Stomach (tissue), 4 donors: ENCODE data around the gene MEPE.

Source experiments
- POLR2A ChIP-seq, 4 donors: fragments of 450-650 bp; IDR thresholded peaks; one replicate each; pipeline ENCODE4 v1.6.1; 2016; ENCODE audit warnings: antibody characterized with exemption in 4 of 4, control low read depth in 2 of 4, mild to moderate bottlenecking in 1 of 4, moderate library complexity in 1 of 4
- POLR2AphosphoS5 ChIP-seq, 3 donors: sonication (generic); formaldehyde crosslinking; IDR thresholded peaks; one replicate each; pipeline ENCODE4 v1.6.1; 2016; ENCODE audit warnings: antibody characterized with exemption in 3 of 3
- TF ChIP-seq, protein P1 (sequence below), 7 experiments: fragments of 450-650 bp in 4 of 7; fragments of 200-600 bp in 3 of 7; sonication (generic) in 3 of 7; IDR thresholded peaks; one replicate each; pipeline ENCODE4 v1.5.1; 2016 to 2019; ENCODE audit warnings: antibody characterized with exemption in 7 of 7, control low read depth in 2 of 7, mild to moderate bottlenecking in 1 of 7

DNA sequence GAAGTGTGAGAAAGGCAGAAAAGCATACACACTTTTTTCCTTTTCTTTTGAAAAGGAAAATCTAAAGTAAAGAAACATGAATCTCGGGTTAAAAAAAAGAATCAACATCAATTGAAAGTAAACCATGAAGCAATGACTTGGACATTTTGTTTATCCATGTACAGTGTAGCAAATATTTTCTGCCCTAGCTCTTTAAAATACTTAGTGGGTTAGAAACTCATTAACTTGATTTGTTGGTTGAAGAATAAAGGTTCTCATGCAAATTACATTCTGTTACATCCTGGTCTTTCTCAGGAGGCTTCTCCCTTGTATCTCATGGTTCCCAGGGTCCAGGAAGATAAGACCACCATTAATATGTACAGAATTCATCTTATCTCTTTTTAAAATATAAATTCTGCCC, 9.0 kb upstream of the MEPE start:
- TF ChIP-seq POLR2A (IDR thresholded peaks at IDR 0.05) = no peak
- TF ChIP-seq POLR2AphosphoS5 (IDR thresholded peaks at IDR 0.05) = no peak
- TF ChIP-seq, protein P1, sequence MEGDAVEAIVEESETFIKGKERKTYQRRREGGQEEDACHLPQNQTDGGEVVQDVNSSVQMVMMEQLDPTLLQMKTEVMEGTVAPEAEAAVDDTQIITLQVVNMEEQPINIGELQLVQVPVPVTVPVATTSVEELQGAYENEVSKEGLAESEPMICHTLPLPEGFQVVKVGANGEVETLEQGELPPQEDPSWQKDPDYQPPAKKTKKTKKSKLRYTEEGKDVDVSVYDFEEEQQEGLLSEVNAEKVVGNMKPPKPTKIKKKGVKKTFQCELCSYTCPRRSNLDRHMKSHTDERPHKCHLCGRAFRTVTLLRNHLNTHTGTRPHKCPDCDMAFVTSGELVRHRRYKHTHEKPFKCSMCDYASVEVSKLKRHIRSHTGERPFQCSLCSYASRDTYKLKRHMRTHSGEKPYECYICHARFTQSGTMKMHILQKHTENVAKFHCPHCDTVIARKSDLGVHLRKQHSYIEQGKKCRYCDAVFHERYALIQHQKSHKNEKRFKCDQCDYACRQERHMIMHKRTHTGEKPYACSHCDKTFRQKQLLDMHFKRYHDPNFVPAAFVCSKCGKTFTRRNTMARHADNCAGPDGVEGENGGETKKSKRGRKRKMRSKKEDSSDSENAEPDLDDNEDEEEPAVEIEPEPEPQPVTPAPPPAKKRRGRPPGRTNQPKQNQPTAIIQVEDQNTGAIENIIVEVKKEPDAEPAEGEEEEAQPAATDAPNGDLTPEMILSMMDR (IDR thresholded peaks at IDR 0.05) = no peak
